ENCODE results near the gene FOXC1.

The FOXC1 gene

GRCh38 chr6:1618311-1619097 lies 8.8 kb downstream of the FOXC1 start:
- Histone ChIP-seq H3K27me3 (ENCODE audit: insufficient read depth, poor library complexity, severe bottlenecking) (peaks cover 34% of the 10 kb centered on the region), H3K27ac (replicated peaks) (no peak overlapping the region), H3K4me3 (replicated peaks; ENCODE audit: insufficient read depth, low read length) (no peak overlapping the region)
- TF ChIP-seq, protein P1, sequence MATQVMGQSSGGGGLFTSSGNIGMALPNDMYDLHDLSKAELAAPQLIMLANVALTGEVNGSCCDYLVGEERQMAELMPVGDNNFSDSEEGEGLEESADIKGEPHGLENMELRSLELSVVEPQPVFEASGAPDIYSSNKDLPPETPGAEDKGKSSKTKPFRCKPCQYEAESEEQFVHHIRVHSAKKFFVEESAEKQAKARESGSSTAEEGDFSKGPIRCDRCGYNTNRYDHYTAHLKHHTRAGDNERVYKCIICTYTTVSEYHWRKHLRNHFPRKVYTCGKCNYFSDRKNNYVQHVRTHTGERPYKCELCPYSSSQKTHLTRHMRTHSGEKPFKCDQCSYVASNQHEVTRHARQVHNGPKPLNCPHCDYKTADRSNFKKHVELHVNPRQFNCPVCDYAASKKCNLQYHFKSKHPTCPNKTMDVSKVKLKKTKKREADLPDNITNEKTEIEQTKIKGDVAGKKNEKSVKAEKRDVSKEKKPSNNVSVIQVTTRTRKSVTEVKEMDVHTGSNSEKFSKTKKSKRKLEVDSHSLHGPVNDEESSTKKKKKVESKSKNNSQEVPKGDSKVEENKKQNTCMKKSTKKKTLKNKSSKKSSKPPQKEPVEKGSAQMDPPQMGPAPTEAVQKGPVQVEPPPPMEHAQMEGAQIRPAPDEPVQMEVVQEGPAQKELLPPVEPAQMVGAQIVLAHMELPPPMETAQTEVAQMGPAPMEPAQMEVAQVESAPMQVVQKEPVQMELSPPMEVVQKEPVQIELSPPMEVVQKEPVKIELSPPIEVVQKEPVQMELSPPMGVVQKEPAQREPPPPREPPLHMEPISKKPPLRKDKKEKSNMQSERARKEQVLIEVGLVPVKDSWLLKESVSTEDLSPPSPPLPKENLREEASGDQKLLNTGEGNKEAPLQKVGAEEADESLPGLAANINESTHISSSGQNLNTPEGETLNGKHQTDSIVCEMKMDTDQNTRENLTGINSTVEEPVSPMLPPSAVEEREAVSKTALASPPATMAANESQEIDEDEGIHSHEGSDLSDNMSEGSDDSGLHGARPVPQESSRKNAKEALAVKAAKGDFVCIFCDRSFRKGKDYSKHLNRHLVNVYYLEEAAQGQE (IDR thresholded peaks at IDR 0.05; ENCODE audit: insufficient replicate concordance, low read depth): no peak
- TF ChIP-seq SPI1 (IDR thresholded peaks at IDR 0.05; ENCODE audit: borderline replicate concordance, low read depth) (no peak), CTCF (IDR thresholded peaks at IDR 0.05; ENCODE audit: insufficient read depth, low read length) (no peak), POLR2AphosphoS5 (IDR thresholded peaks at IDR 0.05; ENCODE audit: low read depth) (no peak), GABPA (IDR thresholded peaks at IDR 0.05; ENCODE audit: low read depth) (no peak)
- no peak for DNase-seq (ENCODE audit: low read depth in 1 of 2, low spot score in 1 of 2)

DNA sequence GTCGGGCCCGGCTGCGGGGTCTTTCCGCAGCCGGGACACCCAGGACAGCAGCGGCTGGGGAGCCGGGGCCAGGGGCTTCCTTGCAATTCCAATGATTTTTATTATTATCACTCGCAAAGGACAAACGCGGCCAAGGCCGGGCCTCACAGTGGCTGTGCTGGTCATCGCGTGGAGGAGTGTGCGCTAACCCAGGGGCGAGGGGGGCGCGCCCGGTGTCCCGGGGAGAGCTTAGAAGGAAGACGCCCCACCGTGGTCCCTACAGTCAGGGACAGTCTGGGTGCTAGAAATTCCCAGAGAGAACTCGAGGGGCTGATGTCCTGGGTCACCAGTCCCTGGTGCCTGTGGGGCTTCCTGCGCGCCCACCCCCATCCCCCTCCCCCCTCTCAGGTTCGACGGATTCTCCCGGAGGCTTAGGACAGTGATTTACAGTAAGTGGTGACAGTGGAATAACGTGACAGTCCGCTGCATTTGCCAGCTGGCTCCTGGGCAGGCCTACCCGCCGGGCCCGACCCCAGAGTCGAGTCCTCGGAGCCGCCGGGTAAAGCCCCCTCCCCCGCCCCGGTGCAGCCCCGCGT lies 9.5 kb downstream of the FOXC1 start:
- no peak overlapping the region for H3K4me3 ChIP-seq (replicated peaks; ENCODE audit: insufficient read depth, low read length)
- no peak for TF ChIP-seq SPI1 (IDR thresholded peaks at IDR 0.05; ENCODE audit: borderline replicate concordance, low read depth)
- no peak for TF ChIP-seq POLR2AphosphoS5 (IDR thresholded peaks at IDR 0.05; ENCODE audit: low read depth)
- no peak for TF ChIP-seq CTCF (IDR thresholded peaks at IDR 0.05; ENCODE audit: insufficient read depth, low read length)
- TF ChIP-seq, protein P1 (IDR thresholded peaks at IDR 0.05; ENCODE audit: insufficient replicate concordance, low read depth): no peak
- TF ChIP-seq GABPA (IDR thresholded peaks at IDR 0.05; ENCODE audit: low read depth): no peak
- H3K27ac ChIP-seq (replicated peaks): no peak overlapping the region
- no peak for DNase-seq (ENCODE audit: low read depth in 1 of 2, low spot score in 1 of 2)
- H3K27me3 ChIP-seq (ENCODE audit: insufficient read depth, poor library complexity, severe bottlenecking): peaks cover 27% of the 10 kb centered on the region

DNA sequence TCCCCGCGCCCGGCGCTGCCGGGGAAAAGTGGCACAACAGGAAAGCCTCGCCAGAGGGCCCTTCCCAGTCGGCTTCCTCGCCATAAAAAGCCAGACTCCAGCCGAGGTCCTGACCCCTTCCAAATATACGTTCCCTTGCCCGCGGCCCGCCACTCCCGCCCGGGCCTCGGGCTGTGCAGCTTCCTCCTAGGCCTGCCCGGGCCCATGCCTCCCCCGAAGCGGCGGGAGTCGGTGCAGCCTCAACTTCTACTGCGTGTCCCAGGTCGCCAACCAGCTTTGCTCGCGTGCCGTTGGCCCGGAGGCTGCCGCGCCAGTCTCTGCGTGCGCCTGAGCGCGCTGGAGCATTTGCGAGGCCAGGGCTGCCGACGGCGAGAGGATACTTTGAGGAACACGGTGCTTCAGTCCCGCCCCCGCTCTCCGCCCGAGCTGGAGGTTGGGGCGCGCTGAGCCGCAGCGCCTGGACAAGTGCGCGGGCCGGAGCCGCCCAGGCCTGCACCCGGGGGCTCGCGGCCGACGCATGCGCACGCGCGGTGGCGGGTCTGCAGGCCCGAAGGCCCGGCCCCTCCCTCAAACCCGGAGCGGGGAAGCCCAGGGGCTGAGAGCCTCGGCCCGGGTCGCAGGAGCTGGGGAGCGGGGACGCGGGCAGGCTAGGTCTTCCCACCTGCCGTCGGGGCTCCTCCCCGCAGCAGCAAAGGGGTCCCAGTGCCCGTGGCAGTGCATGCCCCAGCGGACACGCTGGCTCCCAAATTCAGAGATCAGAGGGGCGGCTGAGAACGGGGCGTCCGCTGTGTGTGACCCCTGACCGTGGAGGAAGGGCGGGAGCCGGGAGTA lies 10.2 kb downstream of the FOXC1 start:
- peak in 1 of 2 experiments; percentile 65 for DNase-seq (ENCODE audit: low read depth in 1 of 2, low spot score in 1 of 2)
- peaks cover 28% of the 10 kb centered on the region for H3K27me3 ChIP-seq (ENCODE audit: insufficient read depth, poor library complexity, severe bottlenecking)
- TF ChIP-seq, protein P1 (IDR thresholded peaks at IDR 0.05; ENCODE audit: insufficient replicate concordance, low read depth): no peak
- peak; percentile 2; the same call in 1 of the 2 replicates for TF ChIP-seq SPI1 (IDR thresholded peaks at IDR 0.05; ENCODE audit: borderline replicate concordance, low read depth)
- no peak overlapping the region for H3K27ac ChIP-seq (replicated peaks)
- no peak overlapping the region for H3K4me3 ChIP-seq (replicated peaks; ENCODE audit: insufficient read depth, low read length)
